PC-3 (cell line): ENCODE measurements around the gene KAZN. TPM values are rescaled to one million over a fixed set of nuclear protein-coding genes. Genes with fewer than 3 reads are reported as not detected.
"Not testable (repeated sequence)": the region's sequence is repeated elsewhere in the genome, so short reads cannot be mapped to it uniquely, and the experiment has no call there.

ENCODE experiments used
- ATAC-seq: fragments of 200-7000 bp; cut with Tn5 transposase; 2 replicates; pipeline ENCODE4 v1.9.1; 2020; ENCODE audit warnings: mild to moderate bottlenecking, moderate library complexity
- BruUV-seq: library from RNA; stranded (reverse); fragments of 400-500 nt; replicated peaks from 2 replicates; lab custom pipeline; 2021; lab: Mats Ljungman, UMichigan
- CTCF ChIA-PET: fragments of 300-600 bp; sonication (Branson Sonifier 250); formaldehyde crosslinking; loops from one replicate; lab custom pipeline; 2022; ENCODE audit warnings: antibody characterized with exemption; lab: Charles Lee
- POLR2A ChIA-PET: fragments of 300-600 bp; sonication (Branson Sonifier 250); formaldehyde crosslinking; loops from one replicate; lab custom pipeline; 2022; ENCODE audit warnings: antibody characterized with exemption; ENCODE audit not compliant: unreplicated experiment; lab: Charles Lee
- DNase-seq: peaks from one replicate; pipeline ENCODE4 v3.0.0-alpha.2; 2015
- H2AFZ ChIP-seq: fragments of 300-600 bp; sonication (generic); 2 replicates; pipeline ENCODE4 v1.6.0; 2016; ENCODE audit warnings: antibody characterized with exemption, low read length
- H3F3A ChIP-seq: fragments of 300-600 bp; sonication (generic); one replicate; pipeline ENCODE4 v1.6.0; 2017; ENCODE audit warnings: antibody characterized with exemption, low read length, control low read depth, mild to moderate bottlenecking; ENCODE audit not compliant: unreplicated experiment
- H3K27ac ChIP-seq: fragments of 300-600 bp; sonication (generic); 2 replicates; pipeline ENCODE4 v1.5.1; 2016; ENCODE audit warnings: mild to moderate bottlenecking, low read length
- H3K27me3 ChIP-seq: fragments of 300-600 bp; sonication (generic); 2 replicates; pipeline ENCODE4 v1.6.1; 2016; ENCODE audit warnings: low read length, mixed read lengths
- H3K36me3 ChIP-seq: fragments of 300-600 bp; sonication (generic); 2 replicates; pipeline ENCODE4 v1.6.1; 2016; ENCODE audit warnings: low read depth, mixed run types, low read length, mixed read lengths
- H3K4me1 ChIP-seq: fragments of 300-600 bp; sonication (generic); 2 replicates; pipeline ENCODE4 v1.5.1; 2016; ENCODE audit warnings: low read length; ENCODE audit not compliant: insufficient read depth
- H3K4me2 ChIP-seq: fragments of 300-600 bp; sonication (generic); 2 replicates; pipeline ENCODE4 v1.6.0; 2016; ENCODE audit warnings: low read length
- H3K4me3 ChIP-seq: fragments of 300-600 bp; sonication (generic); 2 replicates; pipeline ENCODE4 v1.5.1; 2016; ENCODE audit warnings: mild to moderate bottlenecking, low read length, mixed read lengths
- H3K79me2 ChIP-seq: fragments of 300-600 bp; sonication (generic); 2 replicates; pipeline ENCODE4 v1.6.1; 2017; ENCODE audit warnings: low read length, mixed read lengths
- H3K9ac ChIP-seq: fragments of 300-600 bp; sonication (generic); 2 replicates; pipeline ENCODE4 v1.6.0; 2016; ENCODE audit warnings: mild to moderate bottlenecking, low read length
- H3K9me2 ChIP-seq: fragments of 300-600 bp; sonication (generic); replicated peaks from 2 replicates; pipeline ENCODE4 v1.6.1; 2016; ENCODE audit warnings: mixed run types, low read length, mixed read lengths
- H3K9me3 ChIP-seq: fragments of 300-600 bp; sonication (generic); 2 replicates; pipeline ENCODE4 v1.6.1; 2016; ENCODE audit warnings: low read length, mixed read lengths
- H4K20me1 ChIP-seq: fragments of 300-600 bp; sonication (generic); 2 replicates; pipeline ENCODE4 v1.6.1; 2016; ENCODE audit warnings: low read length, mixed read lengths
- CTCF ChIP-seq: fragments of 300-600 bp; sonication (generic); conservative IDR thresholded peaks from 2 replicates; pipeline ENCODE4 v1.5.1; 2017; ENCODE audit warnings: antibody characterized with exemption, low read depth, mild to moderate bottlenecking, low read length
- EZH2 ChIP-seq: fragments of 300-600 bp; sonication (generic); IDR thresholded peaks from one replicate; pipeline ENCODE4 v1.6.1; 2017; ENCODE audit warnings: antibody characterized with exemption, mild to moderate bottlenecking, low read length; ENCODE audit not compliant: unreplicated experiment
- EZH2phosphoT487 ChIP-seq: fragments of 300-600 bp; sonication (generic); IDR thresholded peaks from 2 replicates; pipeline ENCODE4 v1.6.1; 2018; ENCODE audit warnings: mild to moderate bottlenecking, antibody characterized with exemption, low read length, borderline replicate concordance
- intact Hi-C: fragments of 100-400 bp; cut with micrococcal nuclease; formaldehyde crosslinking; loops from 2 replicates; pipeline ENCODE4 v1.9.0; 2023
- total RNA-seq: library from RNA; depleted of rRNA; stranded (reverse); fragments of >200 nt; gene quantifications from 2 replicates; pipeline ENCODE4 v1.2.3, GENCODE V29; 2014

Gene KAZN
- total RNA-seq, 1 experiment from 2014 or later, result 2.0 TPM

GRCh38 chr1:15134285-15134684, 535.8 kb downstream of the KAZN start:
- Histone ChIP-seq H3K9ac (no peak overlapping the region), H3K79me2 (no peaks in the 10 kb centered on the region), H3K27me3 (no peaks in the 10 kb centered on the region), H3K27ac (no peak overlapping the region), H3F3A (no peaks in the 10 kb centered on the region), H4K20me1 (no peaks in the 10 kb centered on the region), H2AFZ (no peak overlapping the region), H3K9me2 (no peaks in the 10 kb centered on the region), H3K9me3 (no peaks in the 10 kb centered on the region), H3K4me2 (no peak overlapping the region), H3K4me1 (no peaks in the 10 kb centered on the region; the same call in 1 of the 2 replicates), H3K36me3 (no peaks in the 10 kb centered on the region), H3K4me3 (no peak overlapping the region)
- ChIA-PET CTCF (no interaction called here), POLR2A (no interaction called here)
- intact Hi-C loops, result no loop called here
- ATAC-seq (no peak), DNase-seq (no peak)
- no TSS peak for BruUV-seq
- TF ChIP-seq EZH2, result no peak

- H3K79me2 ChIP-seq, H3F3A ChIP-seq, intact Hi-C loops, ATAC-seq, H3K9me2 ChIP-seq, H3K4me1 ChIP-seq, H3K4me3 ChIP-seq, CTCF ChIA-PET, H3K4me2 ChIP-seq, H3K9me3 ChIP-seq, DNase-seq, BruUV-seq, H3K9ac ChIP-seq, H2AFZ ChIP-seq, H4K20me1 ChIP-seq, H3K36me3 ChIP-seq, POLR2A ChIA-PET, H3K27me3 ChIP-seq, H3K27ac ChIP-seq: not testable (repeated sequence)
Measured at GRCh38 chr1:15135604-15136003, 537.1 kb downstream of the KAZN start.

GRCh38 chr1:15137809-15138208, 539.3 kb downstream of the KAZN start:
- H3K79me2 ChIP-seq, result no peaks in the 10 kb centered on the region
- ATAC-seq (no peak), DNase-seq (no peak)
- no peak overlapping the region for H3K4me3 ChIP-seq
- no peaks in the 10 kb centered on the region for H3K27me3 ChIP-seq
- intact Hi-C loops, result no loop called here
- no peaks in the 10 kb centered on the region for H3K9me2 ChIP-seq
- TF ChIP-seq CTCF (no peak), EZH2phosphoT487 (no peak), EZH2 (no peak)
- H4K20me1 ChIP-seq, result no peaks in the 10 kb centered on the region
- no peak overlapping the region for H3K9ac ChIP-seq
- no peaks in the 10 kb centered on the region for H3K36me3 ChIP-seq
- POLR2A ChIA-PET, result no interaction called here
- no peaks in the 10 kb centered on the region for H3F3A ChIP-seq
- BruUV-seq, result no TSS peak
- CTCF ChIA-PET, result no interaction called here
- H3K9me3 ChIP-seq, result no peaks in the 10 kb centered on the region
- H3K27ac ChIP-seq, result no peak overlapping the region
- H3K4me2 ChIP-seq, result no peak overlapping the region
- peaks cover 19% of the 10 kb centered on the region for H3K4me1 ChIP-seq
- no peak overlapping the region for H2AFZ ChIP-seq
